Measurements from ENCODE around the gene CHD9. TPM values are rescaled to one million over a fixed set of nuclear protein-coding genes. Genes with fewer than 3 reads are reported as not detected.

Gene CHD9
- total RNA-seq, 4 donors from 2014 or later: 29.0 to 68.5 (median 37.3) TPM

DNA sequence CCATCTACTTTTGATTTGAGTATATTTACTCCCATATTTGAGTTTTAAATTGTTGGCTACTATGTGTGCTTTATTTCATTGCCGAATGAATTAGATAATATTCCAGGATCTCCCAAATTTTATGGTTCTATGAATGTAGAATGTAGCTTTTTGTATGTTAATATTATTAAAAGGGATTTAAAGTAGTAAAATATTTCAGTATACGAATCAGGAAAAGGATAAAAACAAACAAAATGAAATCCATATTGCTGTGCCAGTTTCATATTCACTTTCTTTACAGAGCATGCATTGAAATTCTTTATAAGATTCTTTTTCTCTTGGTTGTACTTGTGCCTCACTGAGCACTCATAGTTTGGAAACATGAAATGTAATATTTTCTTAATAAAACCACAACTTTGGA is 155.1 kb downstream of the CHD9 start:
- Histone ChIP-seq H3K4me1 (peaks cover 11 to 69% (median 12%) of the 10 kb centered on the region in 3 donors), H3K27me3 (no peaks in the 10 kb centered on the region), H3K4me3 (peak overlapping the region; percentile 3 to 61 (median 38)), H3K9me3 (no peaks in the 10 kb centered on the region), H3K27ac (peak overlapping the region; percentile 31 to 89 (median 81)), H3K36me3 (peaks cover 0 to 2% (median 0%) of the 10 kb centered on the region in 3 donors)
- 7 to 21% methylated on average over 2 of the region's 2 CpGs for WGBS, 2 donors
- intact Hi-C loops (cut with DNase I): no loop called here
- no peak for DNase-seq
- no peak for TF ChIP-seq POLR2A (IDR thresholded peaks at IDR 0.05)
- TF ChIP-seq, protein P1, sequence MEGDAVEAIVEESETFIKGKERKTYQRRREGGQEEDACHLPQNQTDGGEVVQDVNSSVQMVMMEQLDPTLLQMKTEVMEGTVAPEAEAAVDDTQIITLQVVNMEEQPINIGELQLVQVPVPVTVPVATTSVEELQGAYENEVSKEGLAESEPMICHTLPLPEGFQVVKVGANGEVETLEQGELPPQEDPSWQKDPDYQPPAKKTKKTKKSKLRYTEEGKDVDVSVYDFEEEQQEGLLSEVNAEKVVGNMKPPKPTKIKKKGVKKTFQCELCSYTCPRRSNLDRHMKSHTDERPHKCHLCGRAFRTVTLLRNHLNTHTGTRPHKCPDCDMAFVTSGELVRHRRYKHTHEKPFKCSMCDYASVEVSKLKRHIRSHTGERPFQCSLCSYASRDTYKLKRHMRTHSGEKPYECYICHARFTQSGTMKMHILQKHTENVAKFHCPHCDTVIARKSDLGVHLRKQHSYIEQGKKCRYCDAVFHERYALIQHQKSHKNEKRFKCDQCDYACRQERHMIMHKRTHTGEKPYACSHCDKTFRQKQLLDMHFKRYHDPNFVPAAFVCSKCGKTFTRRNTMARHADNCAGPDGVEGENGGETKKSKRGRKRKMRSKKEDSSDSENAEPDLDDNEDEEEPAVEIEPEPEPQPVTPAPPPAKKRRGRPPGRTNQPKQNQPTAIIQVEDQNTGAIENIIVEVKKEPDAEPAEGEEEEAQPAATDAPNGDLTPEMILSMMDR (IDR thresholded peaks at IDR 0.05): no peak

- Histone ChIP-seq H3K27me3 (no peaks in the 10 kb centered on the region), H3K4me3 (peak overlapping the region in 1 of 4 donors; percentile 61), H3K27ac (peak overlapping the region in 2 of 4 donors; percentile 83 to 89), H3K4me1 (peaks cover 11 to 83% (median 16%) of the 10 kb centered on the region in 3 donors), H3K36me3 (peaks cover 0 to 4% (median 0%) of the 10 kb centered on the region in 3 donors), H3K9me3 (no peaks in the 10 kb centered on the region)
- 73 to 74% methylated on average over 3 of the region's 3 CpGs for WGBS, 2 donors
- TF ChIP-seq POLR2A (IDR thresholded peaks at IDR 0.05): no peak
- TF ChIP-seq, protein P1 (IDR thresholded peaks at IDR 0.05): no peak
- intact Hi-C loops (cut with DNase I): no loop called here
- DNase-seq: no peak
These were observed 156.5 kb downstream of the CHD9 start for GRCh38 chr16:53211253-53211652.

- Histone ChIP-seq H3K4me3 (peak overlapping the region in 1 of 4 donors; percentile 1), H3K36me3 (peaks cover 0 to 4% (median 0%) of the 10 kb centered on the region in 3 donors), H3K27me3 (no peaks in the 10 kb centered on the region), H3K27ac (peak overlapping the region in 2 of 4 donors; percentile 16 to 21), H3K4me1 (peaks cover 9 to 91% (median 16%) of the 10 kb centered on the region in 3 donors), H3K9me3 (no peaks in the 10 kb centered on the region)
- no peak for DNase-seq
- intact Hi-C loops (cut with DNase I): no loop called here
- TF ChIP-seq POLR2A (IDR thresholded peaks at IDR 0.05): no peak
- TF ChIP-seq, protein P1 (IDR thresholded peaks at IDR 0.05): no peak
These were observed 158.1 kb downstream of the CHD9 start for GRCh38 chr16:53212893-53213223.

GRCh38 chr16:53213542-53213941 is 158.8 kb downstream of the CHD9 start:
- H3K4me3 ChIP-seq: no peak overlapping the region
- WGBS, 2 donors: 49 to 52% methylated on average over 2 of the region's 2 CpGs
- intact Hi-C loops (cut with DNase I): no loop called here
- H3K27ac ChIP-seq: peak overlapping the region in 1 of 4 donors; percentile 21
- H3K27me3 ChIP-seq: no peaks in the 10 kb centered on the region
- no peaks in the 10 kb centered on the region for H3K9me3 ChIP-seq
- DNase-seq: no peak
- H3K4me1 ChIP-seq: peaks cover 3 to 91% (median 16%) of the 10 kb centered on the region in 3 donors
- H3K36me3 ChIP-seq: peaks cover 0 to 4% (median 0%) of the 10 kb centered on the region in 3 donors
- no peak for TF ChIP-seq POLR2A (IDR thresholded peaks at IDR 0.05)
- TF ChIP-seq, protein P1 (IDR thresholded peaks at IDR 0.05): no peak

GRCh38 chr16:53216798-53217197 is 162.0 kb downstream of the CHD9 start:
- no peaks in the 10 kb centered on the region for H3K9me3 ChIP-seq
- intact Hi-C loops (cut with DNase I): no loop called here
- 38 to 48% methylated on average over 2 of the region's 2 CpGs for WGBS, 2 donors
- H3K4me3 ChIP-seq: no peak overlapping the region
- peaks cover 0 to 4% (median 0%) of the 10 kb centered on the region in 3 donors for H3K36me3 ChIP-seq
- DNase-seq: no peak
- H3K4me1 ChIP-seq: peaks cover 6 to 87% (median 36%) of the 10 kb centered on the region in 3 donors
- H3K27ac ChIP-seq: no peak overlapping the region
- TF ChIP-seq, protein P1 (IDR thresholded peaks at IDR 0.05): no peak
- TF ChIP-seq POLR2A (IDR thresholded peaks at IDR 0.05): no peak
- no peaks in the 10 kb centered on the region for H3K27me3 ChIP-seq
